Colonic mucosa (tissue), 4 donors: ENCODE data around the gene SERP1. TPM values are rescaled to one million over a fixed set of nuclear protein-coding genes. Genes with fewer than 3 reads are reported as not detected.

ENCODE experiments used
- DNase-seq: peaks from one replicate; pipeline ENCODE4 v3.0.0-alpha.2; 2020
- H3K27ac ChIP-seq: fragments of 200-600 bp; one replicate; pipeline ENCODE4 v1.8.0; 2021
- H3K27me3 ChIP-seq: fragments of 200-600 bp; one replicate; pipeline ENCODE4 v1.8.0; 2021
- H3K36me3 ChIP-seq: fragments of 200-600 bp; one replicate; pipeline ENCODE4 v1.8.0; 2021
- H3K4me1 ChIP-seq: fragments of 200-600 bp; one replicate; pipeline ENCODE4 v1.8.0; 2021; ENCODE audit warnings: mild to moderate bottlenecking
- H3K4me3 ChIP-seq: fragments of 200-600 bp; one replicate; pipeline ENCODE4 v1.8.0; 2021
- H3K9ac ChIP-seq, 2 donors: one replicate each; pipeline ENCODE4 v1.7.0; 2013; ENCODE audit warnings: control low read depth in 2 of 2, low read depth in 2 of 2, low read length in 2 of 2
- H3K9me3 ChIP-seq: fragments of 200-600 bp; one replicate; pipeline ENCODE4 v1.8.0; 2021
- intact Hi-C: fragments of 100-400 bp; cut with DNase I; formaldehyde crosslinking; loops from one replicate; pipeline ENCODE4 v1.14.1; 2022
- total RNA-seq, 2 donors: library from RNA; stranded (reverse); fragmentation: NEBNext Ultra II Directional in 1 of 2; extraction: Animal tissue kit (Norgen Biotek cat#: 25700) in 1 of 2; gene quantifications; one replicate each; pipeline ENCODE4 v1.2.1, GENCODE V29; 2021
- TF ChIP-seq, protein P1 (sequence below): fragments of 200-600 bp; IDR thresholded peaks from one replicate; pipeline ENCODE4 v1.8.0; 2022; ENCODE audit warnings: antibody characterized with exemption, mild to moderate bottlenecking
- donor health status: healthy.
- donor health status: DM: no; HTN: no; CAD: no.
- donor health status: DM: no; HTN: no; CAD: no.

SERP1 gene
- total RNA-seq, 2 donors from 2014 or later: 113 to 153 TPM

DNA sequence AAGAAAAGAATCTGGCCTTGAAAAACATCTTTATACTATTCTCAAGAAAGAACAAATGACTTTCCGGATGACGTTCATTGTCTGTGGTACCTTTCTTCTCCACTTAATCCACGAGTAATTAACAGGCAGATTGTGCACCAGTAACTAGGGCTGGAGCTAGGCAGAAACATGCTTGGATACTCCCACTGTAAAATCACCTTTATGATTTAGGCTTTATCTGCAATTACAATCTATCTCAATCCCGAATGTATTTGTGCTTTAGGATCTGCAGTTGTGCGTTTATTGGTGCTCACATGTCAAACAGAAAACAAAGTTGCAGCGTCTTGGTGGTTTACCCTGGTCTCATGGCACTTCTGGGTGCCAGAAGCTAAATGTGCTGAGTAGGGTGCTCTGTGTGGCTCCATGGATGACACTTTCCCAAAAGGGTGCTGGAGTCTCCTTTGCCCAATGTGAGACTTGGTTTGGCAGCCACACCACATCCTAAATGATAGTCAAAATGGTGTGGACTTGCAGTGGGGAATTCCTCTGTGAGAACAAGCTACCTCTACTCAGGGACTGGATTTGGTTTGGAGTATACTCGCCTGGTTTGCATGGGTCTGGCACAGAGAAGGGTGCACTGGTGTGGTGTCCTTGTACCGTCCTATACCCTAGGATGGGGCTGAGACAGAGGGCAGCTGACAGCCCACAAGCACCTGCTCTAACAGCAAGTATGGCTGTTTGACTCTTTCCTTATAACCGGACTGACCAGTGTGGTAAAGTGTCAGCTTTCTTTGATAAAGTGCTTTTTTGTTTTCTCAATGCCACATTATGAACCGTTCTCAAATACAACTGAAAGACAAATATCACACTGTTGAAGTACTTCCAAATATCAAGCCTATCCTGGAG is 7.7 kb downstream of the SERP1 start:
- H3K9me3 ChIP-seq: no peaks in the 10 kb centered on the region
- intact Hi-C loops: no loop called here
- no peaks in the 10 kb centered on the region for H3K4me1 ChIP-seq
- H3K36me3 ChIP-seq: no peaks in the 10 kb centered on the region
- no peak overlapping the region for H3K4me3 ChIP-seq
- no peak for DNase-seq
- H3K27ac ChIP-seq: no peak overlapping the region
- TF ChIP-seq, protein P1, sequence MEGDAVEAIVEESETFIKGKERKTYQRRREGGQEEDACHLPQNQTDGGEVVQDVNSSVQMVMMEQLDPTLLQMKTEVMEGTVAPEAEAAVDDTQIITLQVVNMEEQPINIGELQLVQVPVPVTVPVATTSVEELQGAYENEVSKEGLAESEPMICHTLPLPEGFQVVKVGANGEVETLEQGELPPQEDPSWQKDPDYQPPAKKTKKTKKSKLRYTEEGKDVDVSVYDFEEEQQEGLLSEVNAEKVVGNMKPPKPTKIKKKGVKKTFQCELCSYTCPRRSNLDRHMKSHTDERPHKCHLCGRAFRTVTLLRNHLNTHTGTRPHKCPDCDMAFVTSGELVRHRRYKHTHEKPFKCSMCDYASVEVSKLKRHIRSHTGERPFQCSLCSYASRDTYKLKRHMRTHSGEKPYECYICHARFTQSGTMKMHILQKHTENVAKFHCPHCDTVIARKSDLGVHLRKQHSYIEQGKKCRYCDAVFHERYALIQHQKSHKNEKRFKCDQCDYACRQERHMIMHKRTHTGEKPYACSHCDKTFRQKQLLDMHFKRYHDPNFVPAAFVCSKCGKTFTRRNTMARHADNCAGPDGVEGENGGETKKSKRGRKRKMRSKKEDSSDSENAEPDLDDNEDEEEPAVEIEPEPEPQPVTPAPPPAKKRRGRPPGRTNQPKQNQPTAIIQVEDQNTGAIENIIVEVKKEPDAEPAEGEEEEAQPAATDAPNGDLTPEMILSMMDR: no peak
- H3K27me3 ChIP-seq: no peaks in the 10 kb centered on the region
- H3K9ac ChIP-seq: no peak overlapping the region

DNA sequence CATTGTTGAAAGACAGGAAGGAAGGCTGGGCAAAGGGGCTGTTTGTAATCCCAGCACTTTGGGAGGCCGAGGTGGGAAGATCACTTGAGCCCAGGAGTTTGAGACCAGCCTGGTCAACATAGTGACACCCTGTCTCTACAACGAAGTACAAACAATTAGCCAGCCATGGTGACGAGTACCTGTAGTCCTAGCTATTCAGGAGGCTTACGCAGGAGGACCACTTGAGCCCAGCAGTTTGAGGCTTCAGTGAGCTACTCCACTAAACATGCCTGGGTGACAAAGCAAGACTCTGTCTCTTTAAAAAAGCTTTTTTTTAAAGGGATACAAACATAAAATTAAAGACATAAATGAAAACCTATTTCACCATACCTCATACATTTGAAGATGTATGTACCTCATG is 11.1 kb downstream of the SERP1 start:
- no peaks in the 10 kb centered on the region for H3K36me3 ChIP-seq
- H3K4me1 ChIP-seq: no peaks in the 10 kb centered on the region
- H3K27ac ChIP-seq: no peak overlapping the region
- no peak for DNase-seq
- TF ChIP-seq, protein P1: no peak
- no peaks in the 10 kb centered on the region for H3K9me3 ChIP-seq
- no peak overlapping the region for H3K9ac ChIP-seq
- no peak overlapping the region for H3K4me3 ChIP-seq
- intact Hi-C loops: no loop called here
- H3K27me3 ChIP-seq: no peaks in the 10 kb centered on the region

DNA sequence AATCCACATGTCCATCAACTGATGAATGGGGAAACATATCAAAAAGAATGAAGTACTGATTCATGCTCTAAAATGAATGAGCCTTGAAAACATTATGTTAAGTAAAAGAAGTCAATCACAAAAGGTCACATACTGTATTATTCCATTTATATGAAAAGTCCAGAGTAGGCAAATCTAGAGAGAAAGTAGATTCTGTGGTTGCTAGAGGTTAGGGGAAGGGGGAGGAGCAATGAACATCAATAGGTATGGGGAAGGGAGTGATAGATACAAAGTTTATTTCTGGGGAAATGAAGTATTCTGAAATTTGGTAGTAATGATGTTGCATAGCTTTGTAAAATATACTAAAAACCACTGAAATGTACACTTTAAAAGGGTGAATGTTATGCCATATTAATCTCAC is 14.5 kb downstream of the SERP1 start:
- Histone ChIP-seq H3K9ac (no peak overlapping the region), H3K9me3 (no peaks in the 10 kb centered on the region), H3K4me1 (no peaks in the 10 kb centered on the region), H3K27me3 (no peaks in the 10 kb centered on the region), H3K36me3 (no peaks in the 10 kb centered on the region), H3K4me3 (no peak overlapping the region), H3K27ac (no peak overlapping the region)
- intact Hi-C loops: no loop called here
- no peak for DNase-seq
- TF ChIP-seq, protein P1: no peak

DNA sequence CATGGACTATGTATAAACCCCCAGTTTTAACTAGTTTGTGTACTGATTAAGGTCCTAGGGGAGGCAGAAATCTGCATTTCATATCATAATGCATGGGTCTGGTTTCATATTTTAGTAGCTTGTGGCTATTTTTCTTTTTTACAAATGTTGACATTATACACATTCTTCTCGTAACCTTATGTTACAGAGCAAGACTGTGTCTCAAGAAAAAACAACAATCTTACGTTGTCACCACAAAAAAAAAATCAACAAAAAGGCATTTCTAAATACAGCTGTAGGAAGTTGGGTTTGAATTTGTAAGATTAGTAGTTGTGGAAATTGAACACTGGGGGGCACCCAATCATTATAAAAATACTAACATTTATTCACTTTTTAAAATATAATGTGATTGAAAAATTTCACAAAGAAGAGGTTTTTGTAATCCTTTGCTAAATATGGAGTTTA is 17.9 kb downstream of the SERP1 start:
- TF ChIP-seq, protein P1: no peak
- H3K4me1 ChIP-seq: no peaks in the 10 kb centered on the region
- H3K9ac ChIP-seq: no peak overlapping the region
- no peaks in the 10 kb centered on the region for H3K27me3 ChIP-seq
- no peaks in the 10 kb centered on the region for H3K9me3 ChIP-seq
- no peak overlapping the region for H3K27ac ChIP-seq
- no peak for DNase-seq
- intact Hi-C loops: loop anchor here (10.0 kb wide), 1 partner anchor 316 kb away; no protein-coding TSS in a partner anchor
- H3K4me3 ChIP-seq: no peak overlapping the region
- H3K36me3 ChIP-seq: no peaks in the 10 kb centered on the region

DNA sequence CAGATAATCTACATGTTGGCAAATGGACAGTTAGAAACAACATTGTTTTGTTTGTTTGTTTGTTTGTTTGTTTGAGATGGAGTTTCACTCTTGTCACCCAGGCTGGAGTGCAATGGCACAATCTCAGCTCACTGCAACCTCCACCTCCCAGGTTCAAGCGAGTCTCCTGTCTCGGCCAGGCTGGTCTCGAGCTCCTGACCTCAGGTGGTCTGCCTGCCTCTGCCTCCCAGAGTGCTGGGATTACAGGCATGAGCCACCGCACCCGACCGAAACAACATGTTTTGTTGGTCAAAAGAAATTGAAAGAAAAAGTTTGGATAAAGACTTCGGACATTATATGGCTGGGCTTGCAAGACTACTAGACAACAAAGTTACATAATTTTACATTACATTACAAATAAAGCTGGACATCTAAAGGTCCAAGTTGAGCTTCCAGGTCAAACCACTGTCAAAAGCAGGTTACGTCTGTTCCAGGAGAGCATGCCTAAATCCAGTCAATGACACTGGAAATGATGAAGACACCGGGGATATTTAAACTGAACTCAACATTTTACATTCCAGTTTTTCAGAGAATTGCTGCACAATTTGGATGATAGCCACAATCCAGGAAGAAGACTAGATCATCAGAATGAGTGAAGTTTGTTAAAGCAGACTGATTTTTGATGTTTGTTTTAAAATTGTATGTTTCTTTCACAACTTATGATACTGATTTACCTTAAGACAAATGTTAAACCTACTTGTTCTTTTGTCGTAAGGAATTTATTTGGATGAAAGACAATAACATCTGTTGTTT is 18.6 kb downstream of the SERP1 start:
- no peak overlapping the region for H3K27ac ChIP-seq

More for the DNA sequence above, 18.6 kb downstream of the SERP1 start:
- H3K9ac ChIP-seq: no peak overlapping the region
- no peaks in the 10 kb centered on the region for H3K4me1 ChIP-seq
- H3K27me3 ChIP-seq: no peaks in the 10 kb centered on the region
- no peaks in the 10 kb centered on the region for H3K36me3 ChIP-seq
- intact Hi-C loops: loop anchor here (10.0 kb wide), 1 partner anchor 317 kb away; no protein-coding TSS in a partner anchor
- H3K4me3 ChIP-seq: no peak overlapping the region
- H3K9me3 ChIP-seq: no peaks in the 10 kb centered on the region
- no peak for DNase-seq
- TF ChIP-seq, protein P1: no peak
